ENCODE results near the gene CACHD1.

The CACHD1 gene

GRCh38 chr1:64479874-64480273 lies 9.9 kb downstream of the CACHD1 start:
- no peak for TF ChIP-seq CTCF (IDR thresholded peaks at IDR 0.05; ENCODE audit: low read depth, low read length)
- DNase-seq (ENCODE audit: extremely low read depth, low read depth): no peak

GRCh38 chr1:64480999-64481772 lies 11.3 kb downstream of the CACHD1 start:
- TF ChIP-seq CTCF (IDR thresholded peaks at IDR 0.05; ENCODE audit: low read depth, low read length): no peak
- no peak for DNase-seq (ENCODE audit: extremely low read depth, low read depth)

- TF ChIP-seq CTCF (IDR thresholded peaks at IDR 0.05; ENCODE audit: low read depth, low read length): no peak
- DNase-seq (ENCODE audit: extremely low read depth, low read depth): no peak
Observed at GRCh38 chr1:64482128-64482527, 12.2 kb downstream of the CACHD1 start.

- no peak for TF ChIP-seq CTCF (IDR thresholded peaks at IDR 0.05; ENCODE audit: low read depth, low read length)
- no peak for DNase-seq (ENCODE audit: extremely low read depth, low read depth)
Observed at GRCh38 chr1:64482720-64483119, 12.8 kb downstream of the CACHD1 start.

- no peak for TF ChIP-seq CTCF (IDR thresholded peaks at IDR 0.05; ENCODE audit: low read depth, low read length)
- DNase-seq (ENCODE audit: extremely low read depth, low read depth): no peak
Observed at GRCh38 chr1:64483731-64484414, 13.9 kb downstream of the CACHD1 start.

- DNase-seq (ENCODE audit: extremely low read depth, low read depth): no peak
- no peak for TF ChIP-seq CTCF (IDR thresholded peaks at IDR 0.05; ENCODE audit: low read depth, low read length)
Observed at GRCh38 chr1:64484651-64485050, 14.7 kb downstream of the CACHD1 start.

- no peak for DNase-seq (ENCODE audit: extremely low read depth, low read depth)
- no peak for TF ChIP-seq CTCF (IDR thresholded peaks at IDR 0.05; ENCODE audit: low read depth, low read length)
Observed at GRCh38 chr1:64486193-64486592, 16.3 kb downstream of the CACHD1 start.

All from AG09319 (cell line).